Measurements from ENCODE around the gene IFI16. TPM values are rescaled to one million over a fixed set of nuclear protein-coding genes. Genes with fewer than 3 reads are reported as not detected.

Gene IFI16
- not detected in 2 replicates for total RNA-seq (2014; rRNA removed; shearing (Covaris generic))

DNA sequence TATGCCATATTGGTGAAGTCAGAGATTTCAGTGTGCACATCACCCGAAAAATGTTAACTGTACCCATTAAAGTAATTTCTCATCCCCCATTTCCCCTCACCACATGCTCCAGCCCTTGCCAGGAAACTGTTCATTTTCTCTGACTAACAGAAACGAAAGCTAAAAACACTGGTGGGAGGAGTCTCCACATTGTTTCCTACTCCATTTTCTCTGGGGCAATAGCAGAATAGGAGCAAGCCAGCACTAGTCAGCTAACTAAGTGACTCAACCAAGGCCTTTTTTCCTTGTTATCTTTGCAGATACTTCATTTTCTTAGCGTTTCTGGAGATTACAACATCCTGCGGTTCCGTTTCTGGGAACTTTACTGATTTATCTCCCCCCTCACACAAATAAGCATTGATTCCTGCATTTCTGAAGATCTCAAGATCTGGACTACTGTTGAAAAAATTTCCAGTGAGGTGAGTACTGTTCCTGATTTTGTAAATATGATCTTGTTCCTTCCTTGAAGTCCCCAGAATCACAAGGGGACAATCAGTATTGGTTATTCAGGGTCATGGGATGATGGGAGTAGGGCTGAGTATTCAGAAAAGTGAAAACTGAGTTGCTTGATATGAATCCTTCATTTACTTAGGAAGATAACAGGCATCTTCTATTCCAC is at the start of gene IFI16:
Gene IFI16, plus strand, starts transcription at position 204 of the 658 bp plus-strand sequence. CDS start 4,774 bp downstream, outside the sequence.
- peak; percentile 5 for DNase-seq (ENCODE audit: low spot score)
- in situ Hi-C loops (cut with HindIII; ENCODE audit: low sequenced_read_pairs) = no loop called here

DNA sequence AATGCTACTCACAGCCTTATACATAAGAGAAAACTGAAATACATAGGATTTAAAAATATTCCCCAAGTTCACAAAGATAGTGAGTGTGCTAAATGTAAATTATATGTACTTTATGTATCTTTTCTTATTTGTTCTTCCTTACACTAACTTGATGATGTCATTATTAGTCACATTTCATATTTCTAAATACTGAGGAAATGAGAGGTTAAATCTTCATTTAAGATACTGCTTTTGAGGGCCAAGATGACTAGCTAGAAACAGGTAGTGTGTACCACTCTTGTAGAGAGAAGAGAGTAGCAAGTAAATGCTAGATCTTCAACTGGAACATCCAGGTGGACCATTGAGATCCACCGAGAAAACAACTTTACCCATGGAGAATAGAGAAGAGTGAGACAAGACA is 48.5 kb upstream of the IFI16 start:
- no peak for DNase-seq (ENCODE audit: low spot score)
- in situ Hi-C loops (cut with HindIII; ENCODE audit: low sequenced_read_pairs) = no loop called here

DNA sequence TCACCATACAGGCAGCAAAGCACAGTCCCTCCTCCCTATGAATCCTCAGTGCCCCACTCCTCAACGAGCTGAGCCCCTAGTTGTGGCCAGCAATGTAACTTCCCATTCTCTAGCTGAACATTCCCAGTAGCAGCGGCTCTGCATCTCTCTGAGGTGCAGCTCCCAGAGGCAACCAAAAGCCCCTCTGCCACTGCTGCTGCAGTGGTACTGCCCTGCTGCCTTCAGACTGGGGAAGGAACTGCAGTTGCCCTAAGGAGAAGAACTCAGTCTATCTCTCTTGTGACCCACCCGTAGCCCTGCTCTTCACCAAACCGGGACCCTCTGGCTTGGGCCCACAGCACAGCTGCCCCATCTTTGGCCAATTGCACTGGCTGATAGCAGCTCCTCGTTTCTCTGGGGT is 46.7 kb upstream of the IFI16 start:
- no peak for DNase-seq (ENCODE audit: low spot score)
- in situ Hi-C loops (cut with HindIII; ENCODE audit: low sequenced_read_pairs) = no loop called here

DNA sequence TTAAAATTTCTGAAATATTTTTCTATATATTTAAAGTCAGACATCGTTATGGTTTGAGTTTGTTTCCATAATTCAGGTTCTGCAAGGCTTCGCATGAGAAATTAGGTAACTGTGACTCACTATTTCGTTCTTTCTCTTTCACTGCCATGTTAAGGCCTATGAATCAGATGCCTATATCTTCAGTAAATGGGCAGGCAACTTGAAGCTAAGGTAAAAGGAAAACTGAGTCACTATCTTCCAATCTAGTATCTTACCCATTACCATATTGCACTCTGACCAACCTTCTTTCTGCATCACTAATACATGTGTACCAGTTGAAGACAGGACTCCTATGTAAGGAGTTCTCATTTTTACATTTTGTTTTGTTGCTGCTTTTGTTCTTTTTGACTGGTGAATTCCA is 40.5 kb upstream of the IFI16 start:
- in situ Hi-C loops (cut with HindIII; ENCODE audit: low sequenced_read_pairs) = no loop called here
- DNase-seq (ENCODE audit: low spot score) = no peak

DNA sequence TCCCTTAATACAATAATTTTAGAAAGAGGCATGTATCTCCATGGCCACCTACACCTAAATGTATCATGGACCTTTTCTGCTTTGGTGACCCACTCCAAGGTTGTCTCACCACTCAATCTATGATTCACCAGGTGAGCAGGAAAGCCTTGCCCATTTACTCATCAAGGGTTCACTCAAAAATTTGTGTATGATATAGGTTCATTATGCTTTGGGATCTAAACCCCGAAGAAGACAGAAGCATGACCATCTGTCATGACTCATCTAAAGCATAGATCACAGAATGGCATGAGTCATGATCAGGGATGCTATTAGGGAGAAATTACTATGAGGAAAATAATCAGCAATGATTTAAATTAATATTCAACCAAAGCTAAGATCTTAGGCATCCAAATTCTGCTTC is 39.9 kb upstream of the IFI16 start:
- DNase-seq (ENCODE audit: low spot score) = no peak

DNA sequence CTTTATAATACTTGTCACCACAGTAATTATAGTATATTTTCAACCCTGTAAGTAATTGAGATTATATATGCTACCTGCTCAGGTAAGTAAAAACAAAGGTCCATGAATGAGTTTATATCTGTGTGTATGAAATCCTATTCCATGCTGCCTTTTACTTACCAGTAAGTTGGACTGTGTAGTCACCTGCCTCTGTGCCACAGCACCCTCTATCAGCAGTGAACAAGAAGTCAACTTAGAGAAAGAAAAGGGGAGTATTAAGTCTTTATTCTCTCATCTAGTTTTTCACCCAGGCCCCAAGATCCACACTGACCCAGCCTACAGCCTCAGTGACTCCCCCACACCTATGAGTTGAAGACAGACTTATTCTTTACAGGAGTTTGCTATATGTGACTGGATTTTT is 36.9 kb upstream of the IFI16 start:
- no peak for DNase-seq (ENCODE audit: low spot score)
- in situ Hi-C loops (cut with HindIII; ENCODE audit: low sequenced_read_pairs) = no loop called here

More for the DNA sequence above, 39.9 kb upstream of the IFI16 start:
- in situ Hi-C loops (cut with HindIII; ENCODE audit: low sequenced_read_pairs) = no loop called here

DNA sequence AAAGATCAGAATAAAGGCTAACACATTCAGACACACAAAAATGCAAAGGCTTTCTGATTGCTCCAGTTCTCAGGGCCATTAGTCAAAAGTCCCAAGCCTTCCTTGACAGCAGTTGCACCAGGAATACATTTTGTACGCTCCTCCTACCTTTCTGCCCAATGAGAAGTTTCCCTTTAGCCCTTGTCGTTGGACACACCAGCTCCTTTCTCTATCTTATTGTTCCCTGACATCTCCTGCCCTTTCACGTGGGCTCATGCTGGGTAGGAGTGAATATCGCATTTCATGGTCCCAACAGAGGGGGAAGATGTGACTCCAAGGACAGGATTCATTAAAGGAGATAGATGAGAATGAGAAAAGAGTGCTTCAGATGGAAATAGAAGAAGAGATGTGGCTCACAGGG is 33.5 kb upstream of the IFI16 start:
- in situ Hi-C loops (cut with HindIII; ENCODE audit: low sequenced_read_pairs) = no loop called here
- DNase-seq (ENCODE audit: low spot score) = no peak

DNA sequence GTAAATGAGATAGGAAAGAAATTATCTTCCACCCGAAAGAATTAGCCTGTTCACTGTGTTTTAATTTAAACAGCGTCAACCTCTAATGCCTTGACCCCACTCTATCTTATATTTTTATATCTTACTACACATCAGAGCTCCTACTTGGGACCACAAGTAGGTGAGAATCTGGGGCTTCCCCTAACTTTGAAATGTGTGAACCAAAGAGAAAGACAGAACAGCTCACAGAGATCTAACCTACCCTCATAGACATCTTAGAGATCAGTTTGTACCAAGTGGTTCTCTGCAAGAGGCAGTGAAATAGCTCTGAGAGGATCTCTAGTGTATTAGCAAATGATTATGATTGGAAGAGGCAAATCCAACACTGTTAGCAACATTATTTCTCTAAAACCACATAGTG is 31.0 kb upstream of the IFI16 start:
- in situ Hi-C loops (cut with HindIII; ENCODE audit: low sequenced_read_pairs) = no loop called here
- no peak for DNase-seq (ENCODE audit: low spot score)

DNA sequence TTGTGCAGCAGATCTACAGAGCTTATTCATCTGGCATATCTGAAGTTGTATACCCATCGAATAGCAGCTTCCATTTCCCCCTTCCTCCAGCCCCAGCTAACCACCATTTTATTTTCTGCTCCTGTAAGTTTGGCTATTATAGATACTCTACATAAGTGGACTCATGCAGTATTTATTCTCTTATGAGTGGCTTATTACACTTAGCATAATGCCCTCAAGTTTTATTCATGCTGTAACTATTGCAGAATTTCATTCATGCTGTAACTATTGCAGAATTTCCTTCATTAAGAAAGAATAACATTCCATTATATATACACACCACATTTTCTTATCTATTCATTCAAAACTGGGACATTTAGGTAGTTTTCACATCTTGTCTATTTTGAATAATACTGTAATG is 30.5 kb upstream of the IFI16 start:
- no peak for DNase-seq (ENCODE audit: low spot score)
- in situ Hi-C loops (cut with HindIII; ENCODE audit: low sequenced_read_pairs) = no loop called here

DNA sequence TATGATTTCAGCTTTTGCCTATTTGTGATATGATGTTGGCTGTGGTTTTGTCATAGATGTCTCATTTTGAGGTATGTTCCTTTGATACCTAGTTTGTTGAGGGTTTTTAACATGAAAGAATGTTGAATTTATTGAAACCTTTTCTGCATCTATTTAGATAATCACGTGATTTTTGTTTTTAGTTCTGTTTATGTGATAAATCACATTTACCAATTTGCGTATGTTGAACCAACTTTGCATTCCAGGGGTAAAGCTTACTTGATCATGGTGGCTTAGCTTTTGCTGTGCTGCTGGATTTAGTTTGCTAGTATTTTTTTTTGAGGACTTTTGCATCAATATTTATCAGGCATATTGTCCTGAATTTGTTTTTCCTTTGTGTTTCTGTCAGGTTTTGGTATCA is 26.5 kb upstream of the IFI16 start:
- in situ Hi-C loops (cut with HindIII; ENCODE audit: low sequenced_read_pairs) = no loop called here
- DNase-seq (ENCODE audit: low spot score) = no peak

DNA sequence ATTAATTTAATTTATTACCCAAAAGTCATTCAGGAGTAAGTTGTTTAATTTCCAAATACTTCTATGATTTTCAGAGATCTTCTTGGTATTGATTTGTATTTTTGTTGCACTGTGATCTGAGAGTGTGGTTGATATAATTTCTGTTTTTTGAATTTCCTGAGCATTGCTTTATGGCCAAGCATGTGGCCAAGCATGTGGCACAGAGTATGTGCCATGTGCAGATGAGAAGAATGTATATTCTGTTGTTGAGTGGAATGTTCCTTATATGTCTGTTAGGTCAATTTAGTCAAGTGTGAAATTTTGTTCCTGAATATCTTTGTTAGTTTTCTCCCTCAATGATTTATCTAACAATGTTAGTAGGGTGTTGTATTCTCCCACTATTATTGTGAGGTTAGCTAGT is 25.3 kb upstream of the IFI16 start:
- no peak for DNase-seq (ENCODE audit: low spot score)
- in situ Hi-C loops (cut with HindIII; ENCODE audit: low sequenced_read_pairs) = no loop called here

DNA sequence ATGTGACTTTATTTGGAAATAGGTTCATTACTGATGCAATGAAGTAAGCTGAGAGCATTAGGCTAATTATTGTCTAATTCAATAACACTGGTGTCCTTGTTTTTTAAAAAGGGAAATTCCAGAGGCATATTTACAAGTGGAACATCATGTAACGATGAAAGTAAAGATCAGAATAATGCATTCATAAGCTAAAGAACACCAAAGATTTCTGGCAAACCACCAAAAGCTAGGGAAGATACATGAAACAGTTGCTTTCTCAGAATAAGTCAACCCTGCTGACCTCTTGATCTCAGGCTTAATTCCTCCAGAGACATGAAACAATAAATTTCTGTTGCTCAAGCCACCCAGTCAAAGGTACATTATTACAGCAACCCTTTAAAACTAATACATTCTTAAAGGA is 20.3 kb upstream of the IFI16 start:
- in situ Hi-C loops (cut with HindIII; ENCODE audit: low sequenced_read_pairs) = no loop called here

DNA sequence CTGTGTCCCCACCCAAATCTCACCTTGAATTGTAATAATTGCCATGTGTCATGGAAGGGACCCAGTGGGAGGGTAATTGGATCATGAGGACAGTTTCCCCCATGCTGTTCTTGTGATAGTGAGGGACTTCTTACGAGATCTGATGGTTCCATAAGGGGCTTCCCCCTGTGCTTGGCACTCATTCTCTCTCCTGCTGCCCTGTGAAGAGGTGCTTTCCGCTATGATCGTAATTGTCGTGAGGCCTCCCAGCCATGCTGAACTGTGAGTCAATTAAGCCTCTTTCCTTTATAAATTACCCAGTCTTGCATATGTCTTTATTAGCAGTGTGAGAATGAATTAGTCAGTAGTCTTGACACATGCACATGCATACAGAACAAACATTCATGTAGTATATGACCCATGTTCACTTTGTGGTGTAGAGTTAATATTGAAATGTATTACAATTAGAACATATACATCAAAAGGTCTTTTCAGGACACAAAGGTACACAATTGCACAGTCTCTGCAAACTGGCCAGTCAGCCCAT is 16.9 kb upstream of the IFI16 start:
- DNase-seq (ENCODE audit: low spot score) = no peak
- in situ Hi-C loops (cut with HindIII; ENCODE audit: low sequenced_read_pairs) = no loop called here

More for the DNA sequence above, 20.3 kb upstream of the IFI16 start:
- DNase-seq (ENCODE audit: low spot score) = no peak

DNA sequence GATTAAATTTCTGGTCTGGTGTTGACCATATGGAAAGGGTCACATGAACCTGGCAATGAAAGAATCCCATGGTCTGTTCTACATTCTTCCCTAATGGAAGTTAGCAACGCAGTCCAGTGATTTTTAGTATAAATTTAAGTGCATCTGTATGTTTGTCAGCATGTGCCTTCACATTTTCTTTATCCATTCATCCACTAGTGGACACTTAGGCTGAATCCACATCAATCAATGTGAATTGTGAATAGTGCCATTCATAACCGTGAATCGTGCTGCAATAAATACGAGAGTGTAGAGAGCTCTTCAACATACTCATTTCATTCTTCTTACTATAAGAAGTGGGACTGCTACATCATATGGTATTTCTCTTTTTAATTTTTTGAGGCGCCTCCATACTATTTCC is 12.7 kb upstream of the IFI16 start:
- in situ Hi-C loops (cut with HindIII; ENCODE audit: low sequenced_read_pairs) = no loop called here

DNA sequence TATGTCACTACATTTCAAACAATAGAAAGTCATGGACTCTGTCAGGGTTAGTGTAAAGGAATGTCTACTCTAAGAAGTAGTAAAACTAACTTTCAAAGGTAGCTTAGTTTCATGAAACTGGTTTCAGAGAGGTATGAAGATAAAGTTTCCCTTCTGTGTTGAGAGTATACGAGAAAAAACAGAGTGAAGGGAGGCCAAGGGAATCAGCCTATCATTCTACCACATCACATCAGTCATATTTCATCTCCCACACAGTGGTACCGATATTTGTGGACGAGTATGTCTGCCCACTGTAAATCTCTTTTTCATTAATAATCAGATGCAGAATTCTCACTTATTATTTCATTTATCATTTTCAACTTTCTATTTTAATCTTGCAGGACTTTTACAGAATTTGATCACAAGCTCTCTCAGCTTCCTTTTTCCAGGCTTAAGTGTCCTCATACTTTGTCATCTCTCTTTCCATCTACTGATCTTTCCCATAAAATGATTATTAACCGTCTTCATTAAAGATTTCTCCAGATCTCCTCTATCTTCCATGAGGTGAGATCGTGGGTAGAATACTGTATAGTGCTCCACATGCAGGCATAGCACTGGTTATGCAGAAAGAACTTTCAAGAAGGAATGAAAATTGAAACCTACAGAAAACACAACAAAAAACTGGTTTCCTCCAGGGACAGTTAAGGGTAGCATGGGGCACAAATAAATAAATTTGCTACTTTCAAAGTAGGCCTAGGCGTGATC is 11.5 kb upstream of the IFI16 start:
- in situ Hi-C loops (cut with HindIII; ENCODE audit: low sequenced_read_pairs) = no loop called here
- DNase-seq (ENCODE audit: low spot score) = no peak

More for the DNA sequence above, 12.7 kb upstream of the IFI16 start:
- DNase-seq (ENCODE audit: low spot score) = no peak

DNA sequence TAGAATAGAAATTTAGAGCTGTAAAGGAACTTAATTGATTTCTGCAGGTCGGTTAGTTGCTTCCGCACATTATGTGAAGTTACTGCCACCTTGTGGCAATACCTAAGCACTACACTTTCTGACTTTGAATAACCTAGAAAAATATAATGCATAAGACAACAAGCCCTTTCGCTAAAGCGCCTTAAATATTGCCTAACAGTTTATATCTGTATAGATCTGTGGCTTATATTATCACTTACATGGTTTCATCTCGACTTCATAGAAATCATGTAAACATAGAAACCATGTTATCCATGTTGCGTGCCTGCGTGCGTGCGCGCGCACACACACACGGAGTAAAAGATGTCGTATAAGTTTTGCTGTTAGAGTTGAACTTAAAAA is 10.9 kb upstream of the IFI16 start:
- in situ Hi-C loops (cut with HindIII; ENCODE audit: low sequenced_read_pairs) = no loop called here

DNA sequence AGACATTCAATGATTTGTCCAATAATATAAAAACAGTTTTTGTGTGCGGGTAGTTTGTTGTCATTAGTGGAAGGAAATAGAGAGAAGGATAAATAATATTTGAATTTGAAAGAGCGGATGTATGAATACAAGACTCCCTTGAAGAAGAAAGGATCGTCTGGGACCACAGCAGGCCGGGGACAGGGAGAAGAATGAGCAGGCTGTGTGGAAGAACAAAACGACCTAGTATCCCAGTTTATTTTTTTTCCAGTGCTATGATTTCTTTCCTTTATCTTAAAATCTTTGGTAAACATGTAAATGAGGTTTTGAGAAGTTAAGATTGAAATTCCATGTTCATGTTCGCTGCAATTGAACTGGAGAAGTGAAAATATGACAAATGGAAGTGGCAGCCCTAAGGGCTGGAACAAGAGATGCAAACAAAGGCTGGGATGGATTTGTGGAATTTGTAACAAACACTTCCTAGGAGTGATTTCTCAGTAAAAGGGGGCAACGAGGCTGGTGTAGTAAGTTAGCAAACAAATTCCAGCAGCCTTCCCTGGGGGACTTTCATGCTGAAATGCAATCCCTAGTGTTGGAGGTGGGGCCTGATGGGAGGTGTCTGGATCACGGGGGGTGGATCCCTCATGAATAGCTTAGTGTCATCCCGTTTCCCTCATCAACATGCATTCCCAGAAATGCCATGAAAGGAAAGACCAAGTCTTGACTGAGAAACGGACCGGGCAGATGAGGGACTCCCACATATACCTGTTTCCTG is 10.2 kb upstream of the IFI16 start:
- in situ Hi-C loops (cut with HindIII; ENCODE audit: low sequenced_read_pairs) = no loop called here

More for the DNA sequence above, 10.9 kb upstream of the IFI16 start:
- peak; percentile 39 for DNase-seq (ENCODE audit: low spot score)

DNA sequence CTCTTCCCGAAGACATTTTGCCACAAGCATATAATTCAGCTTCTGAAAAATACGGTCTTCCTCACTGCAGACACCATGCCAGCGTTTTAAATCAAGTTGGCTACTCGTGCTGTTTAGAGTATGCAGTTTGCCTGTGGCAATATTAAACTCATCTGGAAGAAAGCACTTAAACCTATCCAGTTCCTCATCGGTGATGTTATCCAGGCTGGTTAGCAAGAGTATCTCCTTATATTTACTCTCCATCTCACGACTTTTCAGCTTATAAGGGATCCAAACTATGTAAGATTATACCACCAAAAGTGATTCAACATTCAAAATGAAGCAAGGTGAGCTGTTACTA is 9.7 kb upstream of the IFI16 start:
- in situ Hi-C loops (cut with HindIII; ENCODE audit: low sequenced_read_pairs) = no loop called here
- no peak for DNase-seq (ENCODE audit: low spot score)

More for the DNA sequence above, 10.2 kb upstream of the IFI16 start:
- peak; percentile 47 for DNase-seq (ENCODE audit: low spot score)

DNA sequence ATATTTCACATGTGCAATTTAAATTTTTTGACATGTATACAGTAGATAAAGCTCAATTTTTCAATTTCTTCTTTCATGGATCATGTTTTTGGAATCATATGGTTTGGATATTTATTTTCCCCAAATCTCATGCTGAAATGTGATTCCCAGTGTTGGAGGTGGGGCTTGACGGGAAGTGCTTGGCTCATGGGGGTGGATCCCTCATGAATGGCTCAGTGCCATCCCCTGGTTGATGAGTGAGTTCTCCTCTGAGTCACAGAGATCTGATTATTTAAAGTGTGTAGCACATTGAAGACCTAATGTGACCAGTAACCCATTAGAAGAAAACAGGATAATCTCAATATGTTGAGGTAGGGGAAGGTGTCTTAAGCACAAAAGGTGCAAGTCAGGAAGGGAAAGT is 9.1 kb upstream of the IFI16 start:
- in situ Hi-C loops (cut with HindIII; ENCODE audit: low sequenced_read_pairs) = no loop called here
- peak; percentile 10 for DNase-seq (ENCODE audit: low spot score)

DNA sequence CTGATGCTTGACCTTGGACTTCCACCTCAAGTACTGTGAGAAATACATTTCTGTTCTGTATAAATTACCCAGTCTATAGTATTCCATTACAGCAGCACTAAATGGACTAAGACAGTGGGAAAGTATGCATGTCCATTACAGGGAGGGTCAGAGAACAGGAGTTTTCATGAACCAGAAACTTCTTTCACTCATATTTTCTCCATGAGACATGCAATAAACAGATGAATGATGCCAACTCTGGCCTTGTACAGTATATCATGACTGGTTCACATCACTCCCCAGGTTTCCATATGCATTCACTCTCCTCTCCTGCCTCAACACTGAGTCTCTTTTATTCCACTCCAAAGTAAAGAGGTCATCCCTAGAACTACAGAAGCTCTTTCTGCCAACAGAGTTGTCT is 4.5 kb upstream of the IFI16 start:
- in situ Hi-C loops (cut with HindIII; ENCODE audit: low sequenced_read_pairs) = no loop called here
- DNase-seq (ENCODE audit: low spot score) = no peak

Measured in G401 (cell line).